Measurements from ENCODE around the gene NAT16. TPM values are rescaled to one million over a fixed set of nuclear protein-coding genes. Genes with fewer than 3 reads are reported as not detected.

NAT16 gene
- total and polyA plus RNA-seq, 2 donors (not counting 1 experiment from before 2014, with no cell fraction given): not detected

DNA sequence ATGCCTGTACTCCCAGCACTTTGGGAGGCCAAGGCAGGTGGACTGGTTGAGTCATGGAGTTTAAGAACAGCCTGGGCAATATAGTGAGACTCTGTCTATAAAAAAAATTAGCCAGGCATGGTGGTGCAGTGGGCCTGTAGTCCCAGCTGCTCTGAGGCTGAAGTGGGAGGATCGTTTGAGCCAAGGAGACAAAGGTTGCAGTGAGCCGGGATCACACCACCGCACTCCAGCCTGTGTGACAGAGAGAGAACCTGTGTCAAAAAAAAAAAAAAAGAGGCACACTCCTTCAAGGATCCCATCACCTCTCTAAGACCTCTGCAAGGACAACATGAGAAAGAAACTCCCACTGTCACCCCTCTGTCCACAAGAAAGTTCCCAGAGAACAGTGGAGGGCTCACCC lies 4.4 kb downstream of the NAT16 start:
- no peaks in the 10 kb centered on the region for H3K36me3 ChIP-seq (replicated peaks in 1 of 2; ENCODE audit: control extremely low read depth in 1 of 2, control insufficient read depth in 1 of 2, extremely low read depth in 1 of 2, insufficient read depth in 2 of 2, low read length in 1 of 2)
- H3K9me3 Mint-ChIP-seq (ENCODE audit: insufficient read depth): no peaks in the 10 kb centered on the region
- H3K4me2 ChIP-seq (replicated peaks; ENCODE audit: low read depth, low read length, poor library complexity, severe bottlenecking): no peak overlapping the region
- no peak overlapping the region for H3K4me3 ChIP-seq (ENCODE audit: control extremely low read depth in 1 of 5, extremely low read depth in 1 of 5, insufficient read depth in 1 of 5, low read depth in 2 of 5, low read length in 4 of 5)
- H3K9me3 ChIP-seq (ENCODE audit: control extremely low read depth in 1 of 3, control insufficient read depth in 2 of 3, insufficient read depth in 1 of 3, low read length in 2 of 3): peaks cover 0 to 37% (median 1%) of the 10 kb centered on the region in 3 donors
- H3K4me3 Mint-ChIP-seq: no peak overlapping the region
- WGBS (ENCODE audit: insufficient coverage): no CpG with 5 or more reads among the region's 3 CpGs
- peaks cover 41% of the 10 kb centered on the region for H3K4me1 Mint-ChIP-seq
- peaks cover 0 to 97% (median 69%) of the 10 kb centered on the region in 4 experiments for H3K27me3 ChIP-seq (replicated peaks in 1 of 4; ENCODE audit: control extremely low read depth in 1 of 4, control insufficient read depth in 3 of 4, insufficient read depth in 4 of 4, low read length in 3 of 4)
- ChIA-PET CTCF (interaction anchor here (2.5 to 3.2 kb wide), 2 partner anchors 17 to 31 kb away, joined by 9 to 13 read pairs; no protein-coding TSS in a partner anchor), POLR2A (no interaction called here)
- DNase-seq (no peak), ATAC-seq (ENCODE audit: low read depth) (no peak)
- H3K27me3 Mint-ChIP-seq: peaks cover 74% of the 10 kb centered on the region
- peaks cover 54 to 55% of the 10 kb centered on the region in 2 donors for H3K4me1 ChIP-seq (ENCODE audit: control insufficient read depth in 2 of 2, insufficient read depth in 2 of 2, low read length in 2 of 2)
- no peak overlapping the region for H2AFZ ChIP-seq (ENCODE audit: insufficient read depth, low read depth, low read length, poor library complexity, severe bottlenecking)
- TF ChIP-seq, protein P1, sequence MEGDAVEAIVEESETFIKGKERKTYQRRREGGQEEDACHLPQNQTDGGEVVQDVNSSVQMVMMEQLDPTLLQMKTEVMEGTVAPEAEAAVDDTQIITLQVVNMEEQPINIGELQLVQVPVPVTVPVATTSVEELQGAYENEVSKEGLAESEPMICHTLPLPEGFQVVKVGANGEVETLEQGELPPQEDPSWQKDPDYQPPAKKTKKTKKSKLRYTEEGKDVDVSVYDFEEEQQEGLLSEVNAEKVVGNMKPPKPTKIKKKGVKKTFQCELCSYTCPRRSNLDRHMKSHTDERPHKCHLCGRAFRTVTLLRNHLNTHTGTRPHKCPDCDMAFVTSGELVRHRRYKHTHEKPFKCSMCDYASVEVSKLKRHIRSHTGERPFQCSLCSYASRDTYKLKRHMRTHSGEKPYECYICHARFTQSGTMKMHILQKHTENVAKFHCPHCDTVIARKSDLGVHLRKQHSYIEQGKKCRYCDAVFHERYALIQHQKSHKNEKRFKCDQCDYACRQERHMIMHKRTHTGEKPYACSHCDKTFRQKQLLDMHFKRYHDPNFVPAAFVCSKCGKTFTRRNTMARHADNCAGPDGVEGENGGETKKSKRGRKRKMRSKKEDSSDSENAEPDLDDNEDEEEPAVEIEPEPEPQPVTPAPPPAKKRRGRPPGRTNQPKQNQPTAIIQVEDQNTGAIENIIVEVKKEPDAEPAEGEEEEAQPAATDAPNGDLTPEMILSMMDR (IDR thresholded peaks at IDR 0.05): no peak
- no peak for TF ChIP-seq EZH2 (IDR thresholded peaks at IDR 0.05; ENCODE audit: borderline replicate concordance, insufficient read depth, low read depth, low read length, poor library complexity, severe bottlenecking)
- H3K27ac Mint-ChIP-seq: no peak overlapping the region
- H3K9ac ChIP-seq (ENCODE audit: low read length): no peak overlapping the region
- H3K79me2 ChIP-seq (ENCODE audit: control insufficient read depth, insufficient read depth, low read length): no peaks in the 10 kb centered on the region
- no peak overlapping the region for H3K27ac ChIP-seq (ENCODE audit: low read length in 2 of 2)
- H4K20me1 ChIP-seq (ENCODE audit: control insufficient read depth, insufficient read depth, low read length, poor library complexity, severe bottlenecking): no peaks in the 10 kb centered on the region
- intact Hi-C loops (cut with micrococcal nuclease): no loop called here

DNA sequence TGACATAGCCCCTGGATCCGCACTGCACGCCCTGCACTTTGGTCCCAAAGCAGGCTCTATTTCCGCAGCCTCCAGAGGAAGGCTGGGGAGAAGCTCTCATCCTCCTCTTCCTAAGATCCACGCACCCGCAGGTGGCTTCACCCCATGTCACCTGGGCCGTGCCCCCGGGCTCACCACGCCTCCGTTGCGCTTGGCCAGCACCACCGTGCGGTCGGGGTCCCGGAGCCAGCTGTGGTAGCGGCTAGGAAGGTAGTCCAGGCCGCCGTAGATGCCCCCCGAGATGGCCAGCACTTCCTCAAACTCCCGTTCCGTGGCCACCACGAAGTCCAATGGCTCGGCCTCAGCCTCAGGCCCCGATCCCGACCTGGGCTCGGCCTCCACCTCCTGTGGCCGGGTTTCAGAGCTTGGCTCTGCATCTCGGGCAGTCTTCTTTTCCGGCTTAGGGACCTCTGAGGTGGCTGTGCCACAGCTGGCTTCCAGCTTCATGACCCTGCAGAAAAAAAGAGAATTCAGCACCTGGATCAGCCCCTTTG lies 5.7 kb downstream of the NAT16 start:
- Mint-ChIP-seq H3K4me3 (peak overlapping the region; percentile 56), H3K9me3 (ENCODE audit: insufficient read depth) (no peaks in the 10 kb centered on the region), H3K4me1 (peaks cover 44% of the 10 kb centered on the region), H3K27me3 (peaks cover 81% of the 10 kb centered on the region), H3K27ac (no peak overlapping the region)
- TF ChIP-seq, protein P1 (IDR thresholded peaks at IDR 0.05): no peak
- TF ChIP-seq EZH2 (IDR thresholded peaks at IDR 0.05; ENCODE audit: borderline replicate concordance, insufficient read depth, low read depth, low read length, poor library complexity, severe bottlenecking): no peak
- intact Hi-C loops (cut with micrococcal nuclease): no loop called here
- no peaks in the 10 kb centered on the region for H4K20me1 ChIP-seq (ENCODE audit: control insufficient read depth, insufficient read depth, low read length, poor library complexity, severe bottlenecking)
- H3K9me3 ChIP-seq (ENCODE audit: control extremely low read depth in 1 of 3, control insufficient read depth in 2 of 3, insufficient read depth in 1 of 3, low read length in 2 of 3): peaks cover 0 to 46% (median 1%) of the 10 kb centered on the region in 3 donors
- POLR2A ChIA-PET: interaction anchor here (0.6 to 0.9 kb wide), 3 partner anchors 12 to 72 kb away, joined by 3 to 8 read pairs (median 6); no protein-coding TSS in a partner anchor
- CTCF ChIA-PET: interaction anchor here (0.7 to 3.2 kb wide), 4 partner anchors 17 to 1120 kb away, joined by 3 to 13 read pairs (median 5); partner anchors contain the start of gene UFSP1
- H3K27me3 ChIP-seq (replicated peaks in 1 of 4; ENCODE audit: control extremely low read depth in 1 of 4, control insufficient read depth in 3 of 4, insufficient read depth in 4 of 4, low read length in 3 of 4): peaks cover 0 to 98% (median 75%) of the 10 kb centered on the region in 4 experiments
- H3K4me3 ChIP-seq (ENCODE audit: control extremely low read depth in 1 of 5, extremely low read depth in 1 of 5, insufficient read depth in 1 of 5, low read depth in 2 of 5, low read length in 4 of 5): no peak overlapping the region
- DNase-seq (no peak), ATAC-seq (ENCODE audit: low read depth) (no peak)
- WGBS (ENCODE audit: insufficient coverage): 7% methylated on average over 27 of the region's 28 CpGs
- H3K36me3 ChIP-seq (replicated peaks in 1 of 2; ENCODE audit: control extremely low read depth in 1 of 2, control insufficient read depth in 1 of 2, extremely low read depth in 1 of 2, insufficient read depth in 2 of 2, low read length in 1 of 2): no peaks in the 10 kb centered on the region
- no peak overlapping the region for H3K9ac ChIP-seq (ENCODE audit: low read length)
- H3K27ac ChIP-seq (ENCODE audit: low read length in 2 of 2): no peak overlapping the region
- H3K4me2 ChIP-seq (replicated peaks; ENCODE audit: low read depth, low read length, poor library complexity, severe bottlenecking): peak overlapping the region; percentile 56
- H3K79me2 ChIP-seq (ENCODE audit: control insufficient read depth, insufficient read depth, low read length): no peaks in the 10 kb centered on the region
- no peak overlapping the region for H2AFZ ChIP-seq (ENCODE audit: insufficient read depth, low read depth, low read length, poor library complexity, severe bottlenecking)
- H3K4me1 ChIP-seq (ENCODE audit: control insufficient read depth in 2 of 2, insufficient read depth in 2 of 2, low read length in 2 of 2): peaks cover 57 to 59% of the 10 kb centered on the region in 2 donors

All from B cell (primary cell).